Measurements from ENCODE around the gene YIPF6. TPM values are rescaled to one million over a fixed set of nuclear protein-coding genes. Genes with fewer than 3 reads are reported as not detected.

Gene YIPF6
- total RNA-seq, 1 donor from 2014 or later, result 30.7 TPM

Small RNAs within 50 kb of the gene (small RNA-seq; reads per million reads assigned to genes)
- gene RNU6-245P (ENCODE audit: low replicate concordance), result not detected

Other genes with a start within 250 kb of the YIPF6 start
- 22.6 TPM for gene OPHN1, start 65.6 kb upstream of the YIPF6 start, total RNA-seq
- 16.1 TPM for gene STARD8, start 148.6 kb downstream of the YIPF6 start, total RNA-seq